HG02840 (cell line): Measurements from ENCODE around the gene BAHCC1.

ENCODE experiments used
- ATAC-seq: cut with Tn5 transposase; IDR thresholded peaks from one replicate; pipeline ENCODE4 v1.9.1; 2021; ENCODE audit warnings: mild to moderate bottlenecking, moderate library complexity, moderate number of reproducible peaks; ENCODE audit not compliant: unreplicated experiment, low FRiP score

The BAHCC1 gene

GRCh38 chr17:81409190-81409935 lies 14.1 kb downstream of the BAHCC1 start:
- no peak for ATAC-seq

GRCh38 chr17:81410852-81411251 lies 15.6 kb downstream of the BAHCC1 start:
- ATAC-seq, result no peak

GRCh38 chr17:81411305-81411704 lies 16.0 kb downstream of the BAHCC1 start:
- ATAC-seq, result no peak

- no peak for ATAC-seq
Observed at GRCh38 chr17:81412490-81413093, 17.3 kb downstream of the BAHCC1 start.

GRCh38 chr17:81413497-81414135 lies 18.4 kb downstream of the BAHCC1 start:
- no peak for ATAC-seq

- no peak for ATAC-seq
Observed at GRCh38 chr17:81414756-81415516, 19.7 kb downstream of the BAHCC1 start.

- ATAC-seq, result no peak
Observed at GRCh38 chr17:81415681-81416080, 20.4 kb downstream of the BAHCC1 start.

- no peak for ATAC-seq
Observed at GRCh38 chr17:81416612-81417011, 21.4 kb downstream of the BAHCC1 start.

GRCh38 chr17:81417049-81417878 lies 22.0 kb downstream of the BAHCC1 start:
- no peak for ATAC-seq

GRCh38 chr17:81417879-81418709 lies 22.8 kb downstream of the BAHCC1 start:
- ATAC-seq, result no peak

GRCh38 chr17:81418710-81419318 lies 23.6 kb downstream of the BAHCC1 start:
- no peak for ATAC-seq

GRCh38 chr17:81419319-81419885 lies 24.1 kb downstream of the BAHCC1 start:
- no peak for ATAC-seq

GRCh38 chr17:81419886-81420768 lies 24.9 kb downstream of the BAHCC1 start:
- no peak for ATAC-seq

- ATAC-seq, result no peak
Observed at GRCh38 chr17:81420769-81421462, 25.7 kb downstream of the BAHCC1 start.

- ATAC-seq, result no peak
Observed at GRCh38 chr17:81422776-81423697, 27.8 kb downstream of the BAHCC1 start.

GRCh38 chr17:81423698-81424071 lies 28.4 kb downstream of the BAHCC1 start:
- ATAC-seq, result no peak
